ENCODE results near the gene FSHR. TPM values are rescaled to one million over a fixed set of nuclear protein-coding genes. Genes with fewer than 3 reads are reported as not detected.

Gene FSHR
- total RNA-seq, 1 experiment from 2014 or later, result not detected

DNA sequence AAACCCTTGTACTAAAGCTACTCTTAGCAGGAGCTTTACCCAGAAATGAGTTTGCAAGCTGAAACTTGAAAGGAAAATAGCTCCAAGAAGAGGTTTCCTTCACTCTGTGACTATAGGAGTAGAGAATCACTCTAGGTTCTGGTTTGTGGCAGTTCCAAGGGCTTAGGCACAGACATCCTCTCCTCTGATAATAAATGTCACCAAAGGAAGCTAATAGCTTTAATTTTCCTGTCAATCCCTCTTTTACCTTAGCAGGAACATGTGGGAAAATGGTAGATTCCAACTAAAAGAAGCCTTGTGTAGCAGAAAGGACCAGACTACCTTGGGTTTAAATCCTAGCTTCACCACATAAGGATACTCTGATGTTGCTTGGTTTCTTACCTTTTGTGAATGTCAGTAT lies 104.0 kb downstream of the FSHR start:
- POLR2A ChIA-PET, result no interaction called here
- CTCF ChIA-PET, result interaction anchor here (0.6 kb wide), 1 partner anchor 78 kb away, joined by 3 read pairs; no protein-coding TSS in a partner anchor
- H3K4me3 Mint-ChIP-seq (ENCODE audit: unreplicated experiment), result no peak overlapping the region
- no TSS peak for BruUV-seq (replicated peaks)
- peaks cover 14% of the 10 kb centered on the region for H3K9me3 Mint-ChIP-seq (ENCODE audit: unreplicated experiment)
- H3K27ac Mint-ChIP-seq (ENCODE audit: low read depth, unreplicated experiment), result no peak overlapping the region
- H3K27me3 Mint-ChIP-seq (ENCODE audit: insufficient read depth, unreplicated experiment), result no peaks in the 10 kb centered on the region
- no peaks in the 10 kb centered on the region for H3K4me1 Mint-ChIP-seq (ENCODE audit: insufficient read depth, unreplicated experiment)
- intact Hi-C loops (cut with micrococcal nuclease), result no loop called here
- no peaks in the 10 kb centered on the region for H3K36me3 Mint-ChIP-seq (ENCODE audit: insufficient read depth, unreplicated experiment)
- TF ChIP-seq, protein P1, sequence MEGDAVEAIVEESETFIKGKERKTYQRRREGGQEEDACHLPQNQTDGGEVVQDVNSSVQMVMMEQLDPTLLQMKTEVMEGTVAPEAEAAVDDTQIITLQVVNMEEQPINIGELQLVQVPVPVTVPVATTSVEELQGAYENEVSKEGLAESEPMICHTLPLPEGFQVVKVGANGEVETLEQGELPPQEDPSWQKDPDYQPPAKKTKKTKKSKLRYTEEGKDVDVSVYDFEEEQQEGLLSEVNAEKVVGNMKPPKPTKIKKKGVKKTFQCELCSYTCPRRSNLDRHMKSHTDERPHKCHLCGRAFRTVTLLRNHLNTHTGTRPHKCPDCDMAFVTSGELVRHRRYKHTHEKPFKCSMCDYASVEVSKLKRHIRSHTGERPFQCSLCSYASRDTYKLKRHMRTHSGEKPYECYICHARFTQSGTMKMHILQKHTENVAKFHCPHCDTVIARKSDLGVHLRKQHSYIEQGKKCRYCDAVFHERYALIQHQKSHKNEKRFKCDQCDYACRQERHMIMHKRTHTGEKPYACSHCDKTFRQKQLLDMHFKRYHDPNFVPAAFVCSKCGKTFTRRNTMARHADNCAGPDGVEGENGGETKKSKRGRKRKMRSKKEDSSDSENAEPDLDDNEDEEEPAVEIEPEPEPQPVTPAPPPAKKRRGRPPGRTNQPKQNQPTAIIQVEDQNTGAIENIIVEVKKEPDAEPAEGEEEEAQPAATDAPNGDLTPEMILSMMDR (IDR thresholded peaks at IDR 0.05; ENCODE audit: unreplicated experiment), result no peak
- no peak for DNase-seq (ENCODE audit: unreplicated experiment)

DNA sequence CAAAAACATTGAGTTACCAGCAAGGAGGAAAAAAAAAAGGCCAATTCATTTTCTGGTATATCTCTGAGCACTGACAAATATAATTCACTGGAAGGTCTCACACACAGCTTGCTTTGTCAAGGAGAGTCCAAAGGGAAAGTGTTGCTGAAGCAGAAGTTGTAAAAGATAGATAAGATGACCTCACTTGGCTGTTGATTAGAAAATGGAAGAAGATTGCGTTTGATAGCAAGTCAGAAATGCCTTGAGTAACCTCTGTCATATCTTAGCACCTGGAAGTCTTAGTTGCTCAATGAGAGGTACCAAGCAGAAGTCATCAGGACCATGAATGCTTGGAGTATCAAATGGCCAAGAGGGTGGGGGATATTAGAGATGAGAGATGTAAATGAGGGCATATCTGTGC lies 105.2 kb downstream of the FSHR start:
- CTCF ChIA-PET, result interaction anchor here (0.9 kb wide), 1 partner anchor 23 kb away, joined by 3 read pairs; no protein-coding TSS in a partner anchor
- no peak for DNase-seq (ENCODE audit: unreplicated experiment)
- H3K27ac Mint-ChIP-seq (ENCODE audit: low read depth, unreplicated experiment), result no peak overlapping the region
- no peak overlapping the region for H3K4me3 Mint-ChIP-seq (ENCODE audit: unreplicated experiment)
- POLR2A ChIA-PET, result no interaction called here
- no peaks in the 10 kb centered on the region for H3K36me3 Mint-ChIP-seq (ENCODE audit: insufficient read depth, unreplicated experiment)
- TF ChIP-seq, protein P1 (IDR thresholded peaks at IDR 0.05; ENCODE audit: unreplicated experiment), result no peak
- BruUV-seq (replicated peaks), result no TSS peak
- peaks cover 10% of the 10 kb centered on the region for H3K9me3 Mint-ChIP-seq (ENCODE audit: unreplicated experiment)
- intact Hi-C loops (cut with micrococcal nuclease), result no loop called here
- no peaks in the 10 kb centered on the region for H3K27me3 Mint-ChIP-seq (ENCODE audit: insufficient read depth, unreplicated experiment)
- no peaks in the 10 kb centered on the region for H3K4me1 Mint-ChIP-seq (ENCODE audit: insufficient read depth, unreplicated experiment)

DNA sequence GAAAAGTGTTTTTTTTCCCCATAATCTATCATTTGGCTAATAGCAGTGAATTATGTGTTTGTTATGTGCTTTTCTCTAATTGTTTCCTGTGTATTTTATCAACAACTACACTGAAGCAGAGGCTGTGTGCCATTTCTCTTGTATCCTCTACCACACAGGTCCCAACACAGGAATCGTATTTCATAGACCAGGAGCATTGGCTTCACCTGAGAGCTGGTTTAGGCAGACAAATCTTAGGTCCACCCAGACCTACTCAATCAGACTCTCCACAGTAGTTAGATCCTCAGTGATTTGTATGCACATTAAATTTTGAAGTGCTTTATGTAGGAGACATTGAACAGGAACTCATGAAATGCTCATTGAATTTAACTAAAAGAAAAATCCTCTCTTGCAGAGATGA lies 109.2 kb downstream of the FSHR start:
- H3K4me3 Mint-ChIP-seq (ENCODE audit: unreplicated experiment), result no peak overlapping the region
- intact Hi-C loops (cut with micrococcal nuclease), result no loop called here
- ChIA-PET POLR2A (interaction anchor here (0.8 kb wide), 1 partner anchor 12 kb away, joined by 4 read pairs; no protein-coding TSS in a partner anchor), CTCF (interaction anchor here (1.0 kb wide), 1 partner anchor 8 kb away, joined by 4 read pairs; no protein-coding TSS in a partner anchor)
- no peak overlapping the region for H3K27ac Mint-ChIP-seq (ENCODE audit: low read depth, unreplicated experiment)
- no TSS peak for BruUV-seq (replicated peaks)
- peaks cover 9% of the 10 kb centered on the region for H3K9me3 Mint-ChIP-seq (ENCODE audit: unreplicated experiment)
- no peaks in the 10 kb centered on the region for H3K36me3 Mint-ChIP-seq (ENCODE audit: insufficient read depth, unreplicated experiment)
- H3K27me3 Mint-ChIP-seq (ENCODE audit: insufficient read depth, unreplicated experiment), result no peaks in the 10 kb centered on the region
- DNase-seq (ENCODE audit: unreplicated experiment), result no peak
- no peaks in the 10 kb centered on the region for H3K4me1 Mint-ChIP-seq (ENCODE audit: insufficient read depth, unreplicated experiment)
- TF ChIP-seq, protein P1 (IDR thresholded peaks at IDR 0.05; ENCODE audit: unreplicated experiment), result no peak

DNA sequence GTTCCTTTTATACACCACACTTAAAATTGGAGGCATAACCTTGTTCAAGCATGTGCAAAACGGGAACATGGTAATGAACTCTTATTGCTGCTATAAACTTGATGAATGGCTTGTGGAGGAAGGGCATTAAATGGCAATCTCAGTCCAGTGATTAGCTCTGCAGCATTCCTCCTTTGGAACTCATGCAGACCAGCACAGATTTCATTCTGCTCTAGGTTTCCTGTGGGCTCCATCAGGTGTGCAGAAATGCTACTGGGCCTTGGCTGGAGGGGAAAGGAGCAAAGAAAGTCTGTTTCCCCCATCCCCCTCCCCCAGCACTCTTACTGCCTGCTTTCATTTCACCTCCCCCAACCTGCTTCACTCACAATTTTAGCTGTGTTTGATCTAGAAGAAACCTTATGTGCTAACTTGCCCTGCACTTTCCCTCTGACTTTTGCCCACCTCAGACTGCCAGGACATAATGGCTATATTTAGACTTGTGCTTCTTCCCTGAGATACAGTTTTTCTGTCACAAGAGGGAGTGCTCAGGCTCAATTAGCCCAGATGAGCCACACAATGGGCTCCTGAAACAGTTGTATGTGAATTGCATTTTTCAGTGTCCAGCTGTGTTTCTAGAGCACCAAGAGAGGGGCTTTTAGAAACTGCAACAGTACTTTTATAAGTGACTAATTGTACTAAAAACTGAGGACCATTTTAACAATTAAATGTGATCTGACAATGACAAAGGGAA lies 109.8 kb downstream of the FSHR start:
- intact Hi-C loops (cut with micrococcal nuclease), result no loop called here

More for the DNA sequence above, 109.8 kb downstream of the FSHR start:
- DNase-seq (ENCODE audit: unreplicated experiment), result peak; percentile 10
- Mint-ChIP-seq H3K4me3 (ENCODE audit: unreplicated experiment) (no peak overlapping the region), H3K9me3 (ENCODE audit: unreplicated experiment) (peaks cover 9% of the 10 kb centered on the region), H3K36me3 (ENCODE audit: insufficient read depth, unreplicated experiment) (no peaks in the 10 kb centered on the region), H3K27me3 (ENCODE audit: insufficient read depth, unreplicated experiment) (no peaks in the 10 kb centered on the region), H3K4me1 (ENCODE audit: insufficient read depth, unreplicated experiment) (no peaks in the 10 kb centered on the region), H3K27ac (ENCODE audit: low read depth, unreplicated experiment) (no peak overlapping the region)
- TF ChIP-seq, protein P1 (IDR thresholded peaks at IDR 0.05; ENCODE audit: unreplicated experiment), result no peak
- POLR2A ChIA-PET, result no interaction called here
- BruUV-seq (replicated peaks), result no TSS peak
- CTCF ChIA-PET, result interaction anchor here (0.8 to 1.0 kb wide), 2 partner anchors 9 to 381 kb away, joined by 3 to 4 read pairs; no protein-coding TSS in a partner anchor

All from MCF 10A (cell line).